LNCaP clone FGC (cell line): ENCODE results near the gene TPM3.
"Not testable (repeated sequence)": the region's sequence is repeated elsewhere in the genome, so short reads cannot be mapped to it uniquely, and the experiment has no call there.

Source experiments
- DNase-seq: peaks from one replicate; pipeline ENCODE4 v3.0.0-alpha.2; 2011; ENCODE audit warnings: low read depth
- H3K4me3 ChIP-seq: 2 replicates; pipeline ENCODE4 v1.5.1; 2011; ENCODE audit warnings: mild to moderate bottlenecking, low read depth, low read length, control low read depth
- TF ChIP-seq, protein P1 (sequence below): IDR thresholded peaks from 2 replicates; pipeline ENCODE4 v1.5.1; 2012; ENCODE audit warnings: mild to moderate bottlenecking; ENCODE audit not compliant: control insufficient read depth, insufficient read depth; ENCODE audit errors: extremely low read depth

TPM3 gene

DNA sequence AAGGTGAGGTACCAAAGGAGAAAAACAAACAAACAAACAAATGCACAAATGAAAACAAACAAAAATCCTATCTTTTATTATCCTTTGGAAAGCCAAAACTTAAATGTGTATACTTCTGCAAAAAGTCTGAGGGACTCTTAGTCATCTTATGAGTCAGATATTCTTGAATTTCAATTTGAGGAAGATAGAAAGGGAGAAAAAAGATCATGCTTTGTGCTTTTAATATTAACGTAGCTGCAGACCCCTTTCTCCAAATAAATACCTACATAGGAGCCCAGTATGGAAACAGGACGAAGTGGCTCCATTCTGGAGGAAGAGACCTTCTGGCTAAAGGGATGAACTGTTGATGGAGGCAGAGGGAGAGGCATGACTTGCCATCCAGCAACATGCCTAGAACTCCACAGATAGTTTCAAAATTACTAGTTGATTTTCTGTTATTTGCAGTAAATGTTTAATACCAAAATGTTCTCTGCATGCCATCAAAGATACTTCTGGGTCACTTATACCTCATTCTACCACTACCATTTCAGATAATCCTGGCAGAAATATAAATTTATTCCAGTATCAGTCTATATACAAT lies 62.4 kb downstream of the TPM3 start:
- TF ChIP-seq, protein P1, sequence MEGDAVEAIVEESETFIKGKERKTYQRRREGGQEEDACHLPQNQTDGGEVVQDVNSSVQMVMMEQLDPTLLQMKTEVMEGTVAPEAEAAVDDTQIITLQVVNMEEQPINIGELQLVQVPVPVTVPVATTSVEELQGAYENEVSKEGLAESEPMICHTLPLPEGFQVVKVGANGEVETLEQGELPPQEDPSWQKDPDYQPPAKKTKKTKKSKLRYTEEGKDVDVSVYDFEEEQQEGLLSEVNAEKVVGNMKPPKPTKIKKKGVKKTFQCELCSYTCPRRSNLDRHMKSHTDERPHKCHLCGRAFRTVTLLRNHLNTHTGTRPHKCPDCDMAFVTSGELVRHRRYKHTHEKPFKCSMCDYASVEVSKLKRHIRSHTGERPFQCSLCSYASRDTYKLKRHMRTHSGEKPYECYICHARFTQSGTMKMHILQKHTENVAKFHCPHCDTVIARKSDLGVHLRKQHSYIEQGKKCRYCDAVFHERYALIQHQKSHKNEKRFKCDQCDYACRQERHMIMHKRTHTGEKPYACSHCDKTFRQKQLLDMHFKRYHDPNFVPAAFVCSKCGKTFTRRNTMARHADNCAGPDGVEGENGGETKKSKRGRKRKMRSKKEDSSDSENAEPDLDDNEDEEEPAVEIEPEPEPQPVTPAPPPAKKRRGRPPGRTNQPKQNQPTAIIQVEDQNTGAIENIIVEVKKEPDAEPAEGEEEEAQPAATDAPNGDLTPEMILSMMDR: no peak
- no peak overlapping the region for H3K4me3 ChIP-seq
- DNase-seq: no peak

DNA sequence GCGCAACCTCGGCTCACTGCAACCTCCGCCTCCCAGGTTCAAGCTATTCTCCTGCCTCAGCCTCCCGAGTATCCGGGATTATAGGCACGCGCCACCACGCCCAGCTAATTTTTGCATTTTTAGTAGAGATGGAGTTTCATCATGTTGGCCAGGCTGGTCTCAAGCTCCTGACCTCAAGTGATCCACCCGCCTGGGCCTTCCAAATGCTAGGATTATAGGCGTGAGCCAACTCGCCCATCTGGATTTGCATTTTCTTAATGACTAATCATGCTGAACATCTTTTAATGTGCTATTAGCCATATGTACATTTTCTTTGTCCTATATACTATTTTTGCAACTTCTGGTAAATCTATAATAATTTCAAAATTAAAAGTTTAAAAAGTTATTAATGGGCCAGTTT lies 68.7 kb downstream of the TPM3 start:
- not testable (repeated sequence) for DNase-seq, H3K4me3 ChIP-seq

DNA sequence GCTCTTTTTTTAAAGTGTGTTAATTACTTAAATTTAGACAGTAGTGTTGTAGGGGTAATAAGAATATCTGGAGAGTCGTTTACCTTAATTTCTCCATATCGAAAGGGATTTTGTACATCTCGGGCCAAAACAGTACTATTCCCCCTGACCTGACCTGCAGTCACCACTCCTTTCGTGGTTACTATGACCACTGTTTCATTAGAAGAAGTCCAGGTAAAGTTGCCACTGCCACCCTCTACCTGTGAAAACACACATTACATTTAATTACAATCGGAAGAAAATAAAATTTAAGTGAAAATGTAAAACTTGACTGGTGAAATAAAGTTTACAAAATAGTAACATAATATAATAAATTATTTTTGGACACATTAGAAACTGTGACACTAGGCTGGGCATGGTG lies 74.3 kb downstream of the TPM3 start:
- TF ChIP-seq, protein P1: peak; percentile 23; the same call in 1 of the 2 replicates
- DNase-seq: no peak
- H3K4me3 ChIP-seq: no peak overlapping the region

DNA sequence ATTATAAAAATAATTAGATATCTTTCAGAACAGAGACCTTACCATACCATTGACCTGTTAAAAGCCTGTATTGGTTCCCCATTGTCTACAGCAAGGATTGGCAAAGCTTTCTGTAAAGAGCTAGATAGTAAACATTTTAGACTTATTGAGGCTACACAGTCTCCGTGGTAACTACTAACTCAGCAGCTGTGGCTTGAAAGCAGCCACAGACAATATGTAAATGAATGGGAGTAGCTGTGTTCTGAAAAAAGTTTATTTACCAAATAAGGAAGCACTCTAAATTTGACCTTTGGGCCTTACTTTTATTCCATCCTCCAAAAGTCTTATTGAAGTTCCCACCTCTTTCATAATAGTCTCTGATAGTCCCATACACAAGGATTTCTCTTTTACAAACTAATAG lies 76.7 kb downstream of the TPM3 start:
- no peak for DNase-seq
- TF ChIP-seq, protein P1: no peak
- H3K4me3 ChIP-seq: no peak overlapping the region
